Measurements from ENCODE around the gene SPAG9. TPM values are rescaled to one million over a fixed set of nuclear protein-coding genes. Genes with fewer than 3 reads are reported as not detected.

SPAG9 gene
- total RNA-seq, 1 experiment from 2014 or later, result 78.5 TPM

DNA sequence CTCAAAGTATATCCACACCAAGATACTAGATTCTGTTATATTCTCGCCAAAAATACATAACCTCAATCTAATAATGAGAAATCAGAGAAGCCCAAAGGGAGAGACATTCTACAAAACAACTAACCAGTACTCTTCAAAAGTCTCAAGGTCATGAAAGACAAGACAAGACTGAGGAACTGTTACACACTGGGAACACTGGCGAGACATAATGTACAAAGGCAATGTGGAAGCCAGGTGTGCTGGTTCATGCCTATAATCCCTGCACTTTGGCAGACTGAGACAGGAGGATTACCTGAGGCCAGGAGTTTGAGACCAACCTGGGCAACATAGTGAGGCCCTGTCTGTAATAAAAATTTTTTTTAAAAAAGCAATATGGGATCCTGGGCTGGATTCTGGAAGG is 85.9 kb downstream of the SPAG9 start:
- POLR2A ChIA-PET, result no interaction called here
- TF ChIP-seq, protein P1, sequence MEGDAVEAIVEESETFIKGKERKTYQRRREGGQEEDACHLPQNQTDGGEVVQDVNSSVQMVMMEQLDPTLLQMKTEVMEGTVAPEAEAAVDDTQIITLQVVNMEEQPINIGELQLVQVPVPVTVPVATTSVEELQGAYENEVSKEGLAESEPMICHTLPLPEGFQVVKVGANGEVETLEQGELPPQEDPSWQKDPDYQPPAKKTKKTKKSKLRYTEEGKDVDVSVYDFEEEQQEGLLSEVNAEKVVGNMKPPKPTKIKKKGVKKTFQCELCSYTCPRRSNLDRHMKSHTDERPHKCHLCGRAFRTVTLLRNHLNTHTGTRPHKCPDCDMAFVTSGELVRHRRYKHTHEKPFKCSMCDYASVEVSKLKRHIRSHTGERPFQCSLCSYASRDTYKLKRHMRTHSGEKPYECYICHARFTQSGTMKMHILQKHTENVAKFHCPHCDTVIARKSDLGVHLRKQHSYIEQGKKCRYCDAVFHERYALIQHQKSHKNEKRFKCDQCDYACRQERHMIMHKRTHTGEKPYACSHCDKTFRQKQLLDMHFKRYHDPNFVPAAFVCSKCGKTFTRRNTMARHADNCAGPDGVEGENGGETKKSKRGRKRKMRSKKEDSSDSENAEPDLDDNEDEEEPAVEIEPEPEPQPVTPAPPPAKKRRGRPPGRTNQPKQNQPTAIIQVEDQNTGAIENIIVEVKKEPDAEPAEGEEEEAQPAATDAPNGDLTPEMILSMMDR (IDR thresholded peaks at IDR 0.05; ENCODE audit: unreplicated experiment), result no peak
- H3K36me3 Mint-ChIP-seq (ENCODE audit: insufficient read depth, unreplicated experiment), result peaks cover 21% of the 10 kb centered on the region
- no peak overlapping the region for H3K4me3 Mint-ChIP-seq (ENCODE audit: unreplicated experiment)
- no peaks in the 10 kb centered on the region for H3K4me1 Mint-ChIP-seq (ENCODE audit: insufficient read depth, unreplicated experiment)
- CTCF ChIA-PET, result no interaction called here
- intact Hi-C loops (cut with micrococcal nuclease), result no loop called here
- no peak for DNase-seq (ENCODE audit: unreplicated experiment)
- BruUV-seq (replicated peaks), result no TSS peak
- H3K27ac Mint-ChIP-seq (ENCODE audit: low read depth, unreplicated experiment), result no peak overlapping the region
- no peaks in the 10 kb centered on the region for H3K9me3 Mint-ChIP-seq (ENCODE audit: unreplicated experiment)
- H3K27me3 Mint-ChIP-seq (ENCODE audit: insufficient read depth, unreplicated experiment), result no peaks in the 10 kb centered on the region

DNA sequence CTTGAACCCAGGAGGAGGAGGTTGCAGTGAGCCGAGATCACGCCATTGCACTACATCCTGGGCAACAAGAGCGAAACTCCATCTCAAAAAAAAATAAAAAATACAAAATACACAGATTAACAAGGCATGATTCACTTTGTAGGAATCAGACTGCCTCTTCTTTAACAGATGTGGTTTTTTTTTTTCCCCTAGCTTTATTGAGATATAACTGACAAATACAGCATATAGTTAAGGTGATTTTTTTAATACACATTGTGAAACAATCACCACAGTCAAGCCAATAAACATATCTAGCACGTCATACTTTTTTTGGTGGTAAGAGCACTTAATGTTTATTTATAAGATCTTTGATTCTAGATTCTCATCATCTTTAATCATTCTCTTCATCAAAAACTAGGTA is 87.8 kb downstream of the SPAG9 start:
- no peak overlapping the region for H3K4me3 Mint-ChIP-seq (ENCODE audit: unreplicated experiment)
- TF ChIP-seq, protein P1 (IDR thresholded peaks at IDR 0.05; ENCODE audit: unreplicated experiment), result no peak
- intact Hi-C loops (cut with micrococcal nuclease), result no loop called here
- BruUV-seq (replicated peaks), result no TSS peak
- peaks cover 5% of the 10 kb centered on the region for H3K4me1 Mint-ChIP-seq (ENCODE audit: insufficient read depth, unreplicated experiment)
- ChIA-PET POLR2A (interaction anchor here (0.7 to 1.5 kb wide), 2 partner anchors 11 to 133 kb away, joined by 3 to 4 read pairs; no protein-coding TSS in a partner anchor), CTCF (interaction anchor here (0.6 to 1.0 kb wide), 4 partner anchors 24 to 250 kb away, joined by 3 to 4 read pairs (median 3); no protein-coding TSS in a partner anchor)
- no peak for DNase-seq (ENCODE audit: unreplicated experiment)
- no peaks in the 10 kb centered on the region for H3K9me3 Mint-ChIP-seq (ENCODE audit: unreplicated experiment)
- peaks cover 8% of the 10 kb centered on the region for H3K36me3 Mint-ChIP-seq (ENCODE audit: insufficient read depth, unreplicated experiment)
- H3K27ac Mint-ChIP-seq (ENCODE audit: low read depth, unreplicated experiment), result no peak overlapping the region
- H3K27me3 Mint-ChIP-seq (ENCODE audit: insufficient read depth, unreplicated experiment), result no peaks in the 10 kb centered on the region

DNA sequence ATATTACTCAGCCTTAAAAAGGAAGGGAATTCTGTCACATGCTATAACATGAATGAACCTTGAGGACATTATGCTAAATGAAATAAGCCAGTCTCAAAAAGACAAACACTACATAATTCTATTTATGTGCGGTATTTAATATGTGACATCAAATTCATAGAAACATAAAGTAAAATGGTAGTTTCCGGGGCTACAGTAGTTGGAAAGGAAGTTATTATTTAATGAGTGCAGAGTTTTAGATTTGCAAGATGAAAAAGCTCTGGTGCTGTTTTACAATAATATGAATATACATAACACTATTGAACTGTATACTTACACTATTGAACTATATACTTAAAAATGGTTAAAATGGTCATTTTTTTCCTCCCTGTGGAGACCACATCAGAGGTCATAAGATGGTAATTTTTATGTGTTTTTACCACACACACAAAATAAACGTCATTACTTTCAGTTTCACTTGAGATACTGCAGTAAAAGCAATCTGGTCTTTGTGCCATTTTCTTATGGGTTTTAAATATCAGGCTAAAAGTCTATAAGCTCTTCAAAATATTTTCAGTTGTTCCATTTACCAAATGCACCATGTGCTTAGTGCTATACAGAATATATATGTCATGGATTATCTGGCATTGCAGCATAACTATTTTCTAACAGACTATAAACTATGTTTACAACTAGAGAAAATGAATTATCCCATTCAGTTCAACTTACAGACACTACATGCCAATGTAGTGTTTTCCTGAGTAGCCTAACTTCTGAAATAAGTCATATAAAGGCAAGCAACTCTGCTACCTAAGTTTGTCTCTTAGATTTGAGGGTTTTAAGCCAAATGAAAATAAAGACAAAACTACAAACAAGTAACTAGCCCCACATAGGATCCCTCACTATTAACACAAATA is 90.9 kb downstream of the SPAG9 start:
- H3K27ac Mint-ChIP-seq (ENCODE audit: low read depth, unreplicated experiment), result peak overlapping the region; percentile 79
- H3K9me3 Mint-ChIP-seq (ENCODE audit: unreplicated experiment), result no peaks in the 10 kb centered on the region
- BruUV-seq (replicated peaks), result no TSS peak
- peaks cover 2% of the 10 kb centered on the region for H3K36me3 Mint-ChIP-seq (ENCODE audit: insufficient read depth, unreplicated experiment)
- DNase-seq (ENCODE audit: unreplicated experiment), result no peak
- CTCF ChIA-PET, result interaction anchor here (0.8 to 1.6 kb wide), 3 partner anchors 9 to 26 kb away, joined by 3 to 5 read pairs (median 4); no protein-coding TSS in a partner anchor
- H3K4me3 Mint-ChIP-seq (ENCODE audit: unreplicated experiment), result peak overlapping the region; percentile 56
- POLR2A ChIA-PET, result interaction anchor here (0.8 to 1.5 kb wide), 6 partner anchors 12 to 135 kb away, joined by 3 to 6 read pairs (median 3); partner anchors contain the start of genes NME1 and SPAG9
- peaks cover 5% of the 10 kb centered on the region for H3K4me1 Mint-ChIP-seq (ENCODE audit: insufficient read depth, unreplicated experiment)
- TF ChIP-seq, protein P1 (IDR thresholded peaks at IDR 0.05; ENCODE audit: unreplicated experiment), result no peak
- no peaks in the 10 kb centered on the region for H3K27me3 Mint-ChIP-seq (ENCODE audit: insufficient read depth, unreplicated experiment)
- intact Hi-C loops (cut with micrococcal nuclease), result no loop called here

DNA sequence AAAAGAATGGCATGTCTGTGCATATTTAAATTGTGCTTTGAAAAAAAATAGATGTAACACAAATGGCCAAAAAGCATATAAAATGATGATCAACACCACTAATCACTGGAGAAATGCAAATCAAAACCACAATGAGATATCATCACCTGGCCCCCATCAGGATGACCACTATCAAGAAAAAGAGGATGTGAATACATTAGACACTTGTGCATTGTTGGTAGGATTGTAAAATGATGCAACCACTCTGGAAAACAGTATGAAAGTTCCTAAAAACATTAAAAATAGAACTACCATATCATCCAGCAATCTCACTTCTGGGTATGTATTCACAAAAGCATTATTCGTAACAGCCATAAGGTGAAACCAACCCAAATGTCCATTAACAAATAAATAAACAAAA is 91.5 kb downstream of the SPAG9 start:
- no peaks in the 10 kb centered on the region for H3K27me3 Mint-ChIP-seq (ENCODE audit: insufficient read depth, unreplicated experiment)
- TF ChIP-seq, protein P1 (IDR thresholded peaks at IDR 0.05; ENCODE audit: unreplicated experiment), result no peak
- ChIA-PET CTCF (no interaction called here), POLR2A (interaction anchor here (0.6 to 1.5 kb wide), 3 partner anchors 92 to 413 kb away, joined by 3 read pairs; partner anchors contain the start of gene SPAG9)
- intact Hi-C loops (cut with micrococcal nuclease), result no loop called here
- BruUV-seq (replicated peaks), result no TSS peak
- H3K4me3 Mint-ChIP-seq (ENCODE audit: unreplicated experiment), result peak overlapping the region; percentile 56
- peak overlapping the region; percentile 79 for H3K27ac Mint-ChIP-seq (ENCODE audit: low read depth, unreplicated experiment)
- no peaks in the 10 kb centered on the region for H3K9me3 Mint-ChIP-seq (ENCODE audit: unreplicated experiment)
- peaks cover 5% of the 10 kb centered on the region for H3K4me1 Mint-ChIP-seq (ENCODE audit: insufficient read depth, unreplicated experiment)
- H3K36me3 Mint-ChIP-seq (ENCODE audit: insufficient read depth, unreplicated experiment), result no peaks in the 10 kb centered on the region
- no peak for DNase-seq (ENCODE audit: unreplicated experiment)
